Measurements from ENCODE around the gene USP49. TPM values are rescaled to one million over a fixed set of nuclear protein-coding genes. Genes with fewer than 3 reads are reported as not detected.
A peak's percentile ranks its signal among the peaks of the same experiment; 100 is the strongest.

Gene USP49
- total and polyA plus RNA-seq, 2 of the 4 experiments (the other 2 are of a cell fraction): 1.4 to 2.1 TPM

GRCh38 chr6:41901882-41902519 lies 6.8 kb upstream of the USP49 start:
- no peak overlapping the region for H3K56ac ChIP-seq (ENCODE audit: extremely low read depth, insufficient read depth, low read length)
- H2AK5ac ChIP-seq (ENCODE audit: low read depth, low read length): no peak overlapping the region
- H2AFZ ChIP-seq (replicated peaks; ENCODE audit: low read length, poor library complexity): no peak overlapping the region
- POLR2A ChIA-PET (ENCODE audit: unreplicated experiment): no interaction called here
- H2BK120ac ChIP-seq (ENCODE audit: low read depth, low read length): no peak overlapping the region
- no peak overlapping the region for H2BK20ac ChIP-seq (ENCODE audit: low read depth, low read length)
- no peaks in the 10 kb centered on the region for H4K20me1 ChIP-seq (ENCODE audit: insufficient read depth, low read length)
- H4K8ac ChIP-seq (ENCODE audit: low read depth in 2 of 2, low read length in 2 of 2): no peak overlapping the region
- no TSS peak for BruUV-seq (replicated peaks)
- H2AK9ac ChIP-seq (replicated peaks; ENCODE audit: low read depth, low read length, poor library complexity): no peak overlapping the region
- no CpG with 5 or more reads among the region's 1 CpG for WGBS, 2 experiments (ENCODE audit: extremely low coverage in 2 of 2, insufficient read length in 1 of 2)
- no peaks in the 10 kb centered on the region for H3K27me3 ChIP-seq (ENCODE audit: control insufficient read depth, insufficient read depth, low read length)
- in situ Hi-C loops (cut with MboI; ENCODE audit: low sequenced_read_pairs) (no loop called here), intact Hi-C loops (cut with micrococcal nuclease) (no loop called here), dilution Hi-C loops (cut with HindIII; ENCODE audit: low sequenced_read_pairs, unreplicated experiment) (no loop called here)
- peak; percentile 16 for DNase-seq
- peaks cover 29% of the 10 kb centered on the region for H3K36me3 ChIP-seq (ENCODE audit: control insufficient read depth, insufficient read depth, low read length)
- H4K91ac ChIP-seq (ENCODE audit: insufficient read depth, low read depth, low read length): no peak overlapping the region
- no peak overlapping the region for H3K4me2 ChIP-seq (ENCODE audit: low read depth, low read length)
- H3K4ac ChIP-seq (ENCODE audit: low read depth, low read length): no peak overlapping the region
- TF ChIP-seq, protein P1, sequence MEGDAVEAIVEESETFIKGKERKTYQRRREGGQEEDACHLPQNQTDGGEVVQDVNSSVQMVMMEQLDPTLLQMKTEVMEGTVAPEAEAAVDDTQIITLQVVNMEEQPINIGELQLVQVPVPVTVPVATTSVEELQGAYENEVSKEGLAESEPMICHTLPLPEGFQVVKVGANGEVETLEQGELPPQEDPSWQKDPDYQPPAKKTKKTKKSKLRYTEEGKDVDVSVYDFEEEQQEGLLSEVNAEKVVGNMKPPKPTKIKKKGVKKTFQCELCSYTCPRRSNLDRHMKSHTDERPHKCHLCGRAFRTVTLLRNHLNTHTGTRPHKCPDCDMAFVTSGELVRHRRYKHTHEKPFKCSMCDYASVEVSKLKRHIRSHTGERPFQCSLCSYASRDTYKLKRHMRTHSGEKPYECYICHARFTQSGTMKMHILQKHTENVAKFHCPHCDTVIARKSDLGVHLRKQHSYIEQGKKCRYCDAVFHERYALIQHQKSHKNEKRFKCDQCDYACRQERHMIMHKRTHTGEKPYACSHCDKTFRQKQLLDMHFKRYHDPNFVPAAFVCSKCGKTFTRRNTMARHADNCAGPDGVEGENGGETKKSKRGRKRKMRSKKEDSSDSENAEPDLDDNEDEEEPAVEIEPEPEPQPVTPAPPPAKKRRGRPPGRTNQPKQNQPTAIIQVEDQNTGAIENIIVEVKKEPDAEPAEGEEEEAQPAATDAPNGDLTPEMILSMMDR (conservative IDR thresholded peaks at IDR 0.05; ENCODE audit: low read depth, low read length): peak; percentile 29; the same call in 1 of the 2 replicates
- TF ChIP-seq CHD1 (IDR thresholded peaks at IDR 0.05; ENCODE audit: low read depth, low read length): no peak
- TF ChIP-seq RAD21 (IDR thresholded peaks at IDR 0.05; ENCODE audit: low read length): peak; percentile 41
- TF ChIP-seq SMC3 (IDR thresholded peaks at IDR 0.05; ENCODE audit: low read depth, low read length): peak; percentile 32; the same call in 1 of the 2 replicates
- no peak overlapping the region for H3K9ac ChIP-seq (ENCODE audit: low read depth, low read length)
- H3K9me1 ChIP-seq (ENCODE audit: insufficient read depth, low read length): no peaks in the 10 kb centered on the region; the same call in 1 of the 2 replicates
- no peaks in the 10 kb centered on the region for H3K4me1 ChIP-seq (ENCODE audit: control insufficient read depth, insufficient read depth, low read length)
- no peak overlapping the region for H3K4me3 ChIP-seq (ENCODE audit: insufficient read depth, low read depth, low read length)
- H3K14ac ChIP-seq (replicated peaks; ENCODE audit: low read depth, low read length): no peak overlapping the region
- H3K23ac ChIP-seq (ENCODE audit: low read depth, low read length): no peak overlapping the region
- ATAC-seq (ENCODE audit: low read depth): no peak
- H4K5ac ChIP-seq (ENCODE audit: low read depth, low read length): no peak overlapping the region
- H2BK5ac ChIP-seq (ENCODE audit: low read depth, low read length, poor library complexity, severe bottlenecking): no peak overlapping the region
- peaks cover 4 to 15% of the 10 kb centered on the region in 2 experiments; a peak in 3 of 4 replicates for H3K79me1 ChIP-seq (ENCODE audit: low read depth in 1 of 2, low read length in 2 of 2)
- H3K27ac ChIP-seq (ENCODE audit: insufficient read depth, low read length): no peak overlapping the region
- CTCF ChIA-PET: no interaction called here
- H2BK15ac ChIP-seq (ENCODE audit: low read depth, low read length): no peak overlapping the region
- no peaks in the 10 kb centered on the region for H3K9me3 ChIP-seq (ENCODE audit: control insufficient read depth, insufficient read depth, low read length)
- no peak overlapping the region for H3K18ac ChIP-seq (ENCODE audit: low read depth, low read length)

Data from IMR-90 (cell line).